Heart right ventricle (tissue), 16 donors: ENCODE data around the gene GLCE. TPM values are rescaled to one million over a fixed set of nuclear protein-coding genes. Genes with fewer than 3 reads are reported as not detected.
"Not testable (repeated sequence)": the region's sequence is repeated elsewhere in the genome, so short reads cannot be mapped to it uniquely, and the experiment has no call there.

Experiments
- ATAC-seq, 8 donors: fragments of 200-7000 bp; cut with Tn5 transposase; one replicate each; pipeline ENCODE4 v1.9.1; 2020; ENCODE audit warnings: mild to moderate bottlenecking in 8 of 8, moderate library complexity in 8 of 8, moderate number of reproducible peaks in 1 of 8
- DNase-seq, 2 donors: peaks; one replicate each; pipeline ENCODE4 v3.0.0-alpha.2; 2020
- H3K27ac ChIP-seq, 10 donors: fragments of 200-600 bp; sonication (generic) in 2 of 10; one replicate each; pipeline versions ENCODE4 v1.5.0 to v1.8.0; 2020 to 2022; ENCODE audit warnings: mild to moderate bottlenecking in 3 of 10
- H3K27me3 ChIP-seq, 7 donors: fragments of 200-600 bp; one replicate each; pipeline ENCODE4 v1.8.0; 2021 to 2022; ENCODE audit warnings: mild to moderate bottlenecking in 2 of 7
- H3K36me3 ChIP-seq, 9 donors: fragments of 200-600 bp; sonication (generic) in 1 of 9; one replicate each; pipeline versions ENCODE4 v1.5.0 to v1.8.0; 2020 to 2022; ENCODE audit warnings: mild to moderate bottlenecking in 2 of 9
- H3K4me1 ChIP-seq, 9 donors: fragments of 200-600 bp; sonication (generic) in 1 of 9; one replicate each; pipeline versions ENCODE4 v1.5.0 to v1.8.0; 2020 to 2022; ENCODE audit warnings: mild to moderate bottlenecking in 4 of 9
- H3K4me3 ChIP-seq, 10 donors: fragments of 200-600 bp; sonication (generic) in 2 of 10; one replicate each; pipeline versions ENCODE4 v1.5.0 to v1.8.0; 2020 to 2022; ENCODE audit warnings: mild to moderate bottlenecking in 7 of 10, moderate library complexity in 2 of 10
- H3K9me3 ChIP-seq, 11 donors: fragments of 200-600 bp in 10 of 11; sonication (generic) in 2 of 11; one replicate each; pipeline versions ENCODE4 v1.5.0 to v1.8.0; 2013 to 2022; ENCODE audit warnings: mild to moderate bottlenecking in 2 of 11, control low read depth in 1 of 11, moderate library complexity in 1 of 11
- CTCF ChIP-seq, 9 donors: fragments of 200-600 bp; sonication (generic) in 2 of 9; IDR thresholded peaks; one replicate each; pipeline versions ENCODE4 v1.5.0 to v1.8.0; 2021 to 2022; ENCODE audit warnings: antibody characterized with exemption in 9 of 9, mild to moderate bottlenecking in 5 of 9, moderate library complexity in 1 of 9
- WGBS, 2 donors: extraction: QIAGEN DNeasy Blood & Tissue Kit; methylation state at CpG; one replicate each; pipeline ENCODE4 v1.1.7; 2013; ENCODE audit warnings: inconsistent platforms in 1 of 2; 5-methylcytosine and 5-hydroxymethylcytosine counted together
- intact Hi-C, 10 donors: fragments of 100-400 bp; cut with DNase I; formaldehyde crosslinking; loops; one replicate each; pipeline versions ENCODE4 v1.11.1 to v1.14.2; 2022
- polyA plus RNA-seq, 2 donors: library from polyadenylated mRNA; stranded (reverse); fragments of 200-250 nt; gene quantifications; one replicate each; pipeline ENCODE4 v1.2.3, GENCODE V29; 2013
- total RNA-seq, 10 donors: library from RNA; stranded (reverse); fragmentation: NEBNext Ultra II Directional in 3 of 10; extraction: Animal tissue kit (Norgen Biotek cat#: 25700) in 3 of 10; gene quantifications; one replicate each; pipeline versions ENCODE4 v1.2.1 to v1.2.4, GENCODE V29; 2021 to 2023
- donor health status: Arrhythmogenic right ventricular cardiomyopathy.
- donor health status: ischemic (EF 13 %, LVEDD 7.1; RV severe dilation, severe dysfunction).
- donor health status: healthy with polysubstance abuse.
- donor health status: DM: no; HTN: yes; CAD: no.
- donor health status: DM: no; HTN: no; CAD: no.
- donor health status: ischemic (EF 25% LVEDD 6.9; RV normal size, moderate dysfunction).
- donor health status: ischemic (EF 25% LVEDD 5.7; RV mildly dilated, moderate dysfunction).
- donor health status: healthy.
- donor health status: DM: yes; HTN: yes; CAD: no.
- donor health status: Ischemic cardiomyopathy.
- donor health status: ischemic (EF 35%, LVEDD 5.7; RV mildly dilated, moderate dysfunction).
- donor health status: nonischemic (EF 11% LVEDD 7.7; RV severe dilation, severe dysfunction).
- donor health status: DM: yes; HTN: yes; CAD: no.
- donor health status: PGD.
- donor health status: ischemic (EF 29% LVEDD 5.4; RV normal size, mild dysfunction).
- donor health status: nonischemic (EF 23%, LVEDD 6.1; RV moderate dilation, normal function).

GLCE gene
- total and polyA plus RNA-seq, 12 donors = 5.4 to 13.3 (median 7.5) TPM

DNA sequence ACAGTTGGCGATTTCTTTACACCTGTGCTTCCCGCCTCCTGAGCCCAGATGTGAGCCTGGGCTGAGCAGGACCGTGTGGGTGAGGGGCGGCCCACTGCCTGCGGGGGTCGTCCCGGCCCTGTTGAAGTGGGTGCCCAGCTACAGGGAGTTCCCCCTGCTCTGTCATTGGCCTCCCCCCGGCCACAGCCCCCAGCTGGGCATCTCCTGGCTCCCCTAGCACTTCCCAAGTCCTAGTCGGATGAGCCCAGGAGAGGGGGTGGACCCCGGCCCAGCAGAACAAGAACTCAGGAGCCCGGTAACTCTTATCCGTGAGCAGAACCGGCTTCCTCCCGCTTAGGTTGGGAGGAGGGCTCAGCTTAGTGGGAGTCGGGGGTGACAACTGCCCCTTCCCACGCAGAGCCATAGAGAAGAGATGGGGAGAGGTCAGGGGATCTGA lies 139.0 kb downstream of the GLCE start:
- ATAC-seq (no peak), DNase-seq (no peak)
- TF ChIP-seq CTCF (IDR thresholded peaks at IDR 0.05) = no peak
- H3K4me3 ChIP-seq = peak overlapping the region; percentile 21 to 72 (median 60)
- intact Hi-C loops = no loop called here
- no peaks in the 10 kb centered on the region for H3K9me3 ChIP-seq
- WGBS, 2 donors = 20 to 30% methylated on average over 16 of the region's 16 CpGs
- no peaks in the 10 kb centered on the region for H3K36me3 ChIP-seq
- peak overlapping the region in 1 of 10 donors; percentile 24 for H3K27ac ChIP-seq
- H3K27me3 ChIP-seq = peaks cover 0 to 41% (median 26%) of the 10 kb centered on the region in 7 donors
- H3K4me1 ChIP-seq = peaks cover 0 to 22% (median 11%) of the 10 kb centered on the region in 9 donors

DNA sequence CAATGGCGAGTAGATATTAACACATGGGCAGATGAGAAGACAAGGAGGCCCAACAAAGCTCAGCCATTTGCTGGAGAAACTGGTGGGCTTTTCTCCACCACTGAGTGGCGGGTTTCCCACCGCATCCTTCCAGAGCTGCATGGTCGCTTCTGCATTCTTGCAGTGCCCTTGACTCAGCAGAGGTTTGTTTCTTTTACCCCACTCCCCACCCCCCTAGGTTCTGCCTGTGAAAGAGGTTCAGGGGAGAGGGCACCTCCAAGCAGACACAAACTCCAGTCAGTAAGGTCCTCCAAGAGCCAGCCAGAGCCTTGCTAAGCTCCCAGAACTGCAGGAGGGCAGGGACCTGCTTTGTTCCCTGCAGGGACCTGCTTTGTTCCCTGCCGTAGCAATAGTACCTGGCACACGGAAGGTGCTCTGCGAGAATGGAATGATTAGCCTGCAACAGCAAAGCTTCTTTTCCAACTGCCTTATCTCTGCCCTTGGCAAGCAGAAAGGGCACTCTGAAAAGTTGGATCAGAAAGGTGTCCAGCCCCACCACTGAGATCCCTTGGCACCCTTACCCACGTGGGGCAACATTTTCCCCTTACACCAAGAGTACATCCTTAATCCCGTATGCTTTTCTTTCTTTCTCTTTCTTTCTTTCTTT lies 139.6 kb downstream of the GLCE start:
- H3K4me1 ChIP-seq = peaks cover 0 to 22% (median 11%) of the 10 kb centered on the region in 9 donors
- no peaks in the 10 kb centered on the region for H3K9me3 ChIP-seq
- no peak for ATAC-seq
- no peak for TF ChIP-seq CTCF (IDR thresholded peaks at IDR 0.05)
- no peaks in the 10 kb centered on the region for H3K36me3 ChIP-seq
- H3K27ac ChIP-seq = no peak overlapping the region
- peaks cover 0 to 41% (median 26%) of the 10 kb centered on the region in 7 donors for H3K27me3 ChIP-seq
- 45 to 49% methylated on average over 9 of the region's 9 CpGs for WGBS, 2 donors
- no peak for DNase-seq
- intact Hi-C loops = no loop called here
- no peak overlapping the region for H3K4me3 ChIP-seq

DNA sequence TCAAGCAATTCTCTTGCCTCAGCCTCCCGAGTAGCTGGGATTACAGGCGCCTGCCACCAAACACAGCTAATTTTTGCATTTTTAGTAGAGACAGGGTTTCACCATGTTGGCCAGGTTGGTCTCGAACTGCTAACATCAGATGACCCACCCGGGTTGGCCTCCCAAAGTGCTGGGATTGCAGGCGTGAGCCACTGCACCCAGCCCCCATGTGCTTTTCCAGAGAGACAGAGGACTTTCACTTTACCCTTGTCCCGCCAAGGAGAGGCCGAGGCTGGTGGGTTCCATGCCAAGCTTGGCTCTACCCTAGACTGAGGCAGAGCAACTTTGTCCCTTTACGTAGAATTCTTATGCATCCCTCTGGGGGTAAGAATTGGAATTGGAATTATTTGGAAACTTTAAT lies 140.7 kb downstream of the GLCE start:
- intact Hi-C loops, H3K27ac ChIP-seq, DNase-seq, H3K4me3 ChIP-seq, ATAC-seq, H3K36me3 ChIP-seq, H3K9me3 ChIP-seq: not testable (repeated sequence)
- 85 to 91% methylated on average over 6 to 8 of the region's 8 CpGs for WGBS, 2 donors
- Histone ChIP-seq H3K4me1 (peaks cover 0 to 22% (median 11%) of the 10 kb centered on the region in 9 donors), H3K27me3 (peaks cover 0 to 41% (median 26%) of the 10 kb centered on the region in 7 donors)

- H3K36me3 ChIP-seq, intact Hi-C loops, H3K27ac ChIP-seq, DNase-seq, ATAC-seq, H3K9me3 ChIP-seq, H3K4me3 ChIP-seq: not testable (repeated sequence)
- Histone ChIP-seq H3K27me3 (peaks cover 0 to 41% (median 26%) of the 10 kb centered on the region in 7 donors), H3K4me1 (peaks cover 0 to 22% (median 11%) of the 10 kb centered on the region in 9 donors)
- WGBS, 2 donors = 91 to 98% methylated on average over 6 of the region's 6 CpGs
Measured at GRCh38 chr15:69302087-69302486, 141.7 kb downstream of the GLCE start.

DNA sequence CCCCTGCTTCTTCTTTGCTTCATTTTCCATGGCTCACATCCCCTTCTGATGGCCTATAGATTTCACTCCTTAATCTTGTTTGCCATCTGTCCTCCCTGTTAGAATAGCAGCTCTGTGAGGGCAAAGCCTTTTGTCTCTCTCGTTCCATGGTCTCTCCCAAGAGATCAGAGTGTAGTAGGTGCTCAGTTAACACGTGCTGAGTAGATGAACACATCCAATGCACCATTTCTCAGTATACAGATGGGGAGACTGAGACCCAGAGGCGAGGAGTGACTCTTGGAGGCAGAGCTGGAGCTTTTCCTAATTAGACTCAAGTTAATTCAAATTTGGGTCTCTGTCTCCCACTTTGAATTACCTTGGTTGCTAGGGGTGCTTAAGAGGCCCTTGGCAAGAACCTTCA lies 142.5 kb downstream of the GLCE start:
- WGBS, 2 donors = 82 to 92% methylated on average over 3 of the region's 3 CpGs
- ATAC-seq (no peak), DNase-seq (no peak)
- Histone ChIP-seq H3K27ac (no peak overlapping the region), H3K27me3 (peaks cover 0 to 38% (median 26%) of the 10 kb centered on the region in 7 donors), H3K4me1 (peaks cover 0 to 22% (median 11%) of the 10 kb centered on the region in 9 donors), H3K9me3 (peaks cover 0 to 3% (median 0%) of the 10 kb centered on the region in 11 donors), H3K36me3 (no peaks in the 10 kb centered on the region), H3K4me3 (no peak overlapping the region)
- intact Hi-C loops = no loop called here
- no peak for TF ChIP-seq CTCF (IDR thresholded peaks at IDR 0.05)
